ENCODE data around the gene LRFN2. TPM values are rescaled to one million over a fixed set of nuclear protein-coding genes. Genes with fewer than 3 reads are reported as not detected.

Gene LRFN2
- polyA plus RNA-seq, 1 of the 3 experiments (the other 2 are of a cell fraction), result 0.02 TPM

GRCh38 chr6:40563111-40563510 is 24.1 kb downstream of the LRFN2 start:
- Histone ChIP-seq H3K4me2 (no peak overlapping the region), H3K4me1 (ENCODE audit: control insufficient read depth in 1 of 2, insufficient read depth in 2 of 2, low read depth in 1 of 2, low read length in 1 of 2) (peaks cover 0 to 14% of the 10 kb centered on the region in 2 experiments; a peak in 2 of 4 replicates), H3K36me3 (replicated peaks in 1 of 2; ENCODE audit: control insufficient read depth in 1 of 2, insufficient read depth in 2 of 2, low read length in 1 of 2) (no peaks in the 10 kb centered on the region), H3K27me3 (ENCODE audit: insufficient read depth) (no peaks in the 10 kb centered on the region), H3K9ac (no peak overlapping the region), H3K27ac (ENCODE audit: low read depth in 2 of 2, low read length in 1 of 2) (no peak overlapping the region), H3K9me3 (no peaks in the 10 kb centered on the region), H3F3A (replicated peaks; ENCODE audit: insufficient read depth) (no peaks in the 10 kb centered on the region), H2AFZ (ENCODE audit: low read depth) (no peak overlapping the region), H3K9me2 (no peaks in the 10 kb centered on the region), H4K20me1 (ENCODE audit: insufficient read depth) (no peaks in the 10 kb centered on the region), H3K79me2 (ENCODE audit: insufficient read depth) (no peaks in the 10 kb centered on the region), H3K4me3 (ENCODE audit: low read depth in 2 of 2, low read length in 1 of 2) (no peak overlapping the region)
- TF ChIP-seq EP300 (IDR thresholded peaks at IDR 0.05; ENCODE audit: borderline replicate concordance in 1 of 2, low read depth in 1 of 2, low read length in 1 of 2), result no peak
- no peak for TF ChIP-seq FOXM1 (IDR thresholded peaks at IDR 0.05; ENCODE audit: low read depth)
- no peak for TF ChIP-seq MXI1 (IDR thresholded peaks at IDR 0.05; ENCODE audit: low read depth, low read length)
- no peak for TF ChIP-seq EZH2phosphoT487 (IDR thresholded peaks at IDR 0.05; ENCODE audit: borderline replicate concordance, low read depth)
- TF ChIP-seq NRF1 (IDR thresholded peaks at IDR 0.05; ENCODE audit: low read depth, low read length), result no peak
- no peak for TF ChIP-seq PBX3 (IDR thresholded peaks at IDR 0.05)
- no peak for TF ChIP-seq FOSL2 (IDR thresholded peaks at IDR 0.05; ENCODE audit: borderline replicate concordance, low read depth)
- TF ChIP-seq ELF1 (IDR thresholded peaks at IDR 0.05), result no peak
- TF ChIP-seq USF2 (IDR thresholded peaks at IDR 0.05; ENCODE audit: borderline replicate concordance, low read depth, low read length), result no peak
- no peak for TF ChIP-seq MAX (IDR thresholded peaks at IDR 0.05; ENCODE audit: low read depth)
- POLR2A ChIA-PET, result no interaction called here
- DNase-seq, result no peak
- CTCF ChIA-PET, result interaction anchor here (1.0 to 1.4 kb wide), 4 partner anchors 8 to 254 kb away, joined by 3 to 6 read pairs (median 4); no protein-coding TSS in a partner anchor
- WGBS (ENCODE audit: low lambda C conversion rate), result 59% methylated on average over 4 of the region's 5 CpGs

GRCh38 chr6:40559056-40559455 is 28.1 kb downstream of the LRFN2 start:
- H3K4me3 ChIP-seq (ENCODE audit: low read depth in 2 of 2, low read length in 1 of 2), result no peak overlapping the region
- H3K27ac ChIP-seq (ENCODE audit: low read depth in 2 of 2, low read length in 1 of 2), result no peak overlapping the region
- H3K9me2 ChIP-seq, result no peaks in the 10 kb centered on the region
- no peaks in the 10 kb centered on the region for H3K36me3 ChIP-seq (replicated peaks in 1 of 2; ENCODE audit: control insufficient read depth in 1 of 2, insufficient read depth in 2 of 2, low read length in 1 of 2)
- H3K4me2 ChIP-seq, result no peak overlapping the region
- H2AFZ ChIP-seq (ENCODE audit: low read depth), result no peak overlapping the region
- H3K9ac ChIP-seq, result no peak overlapping the region
- H3K4me1 ChIP-seq (ENCODE audit: control insufficient read depth in 1 of 2, insufficient read depth in 2 of 2, low read depth in 1 of 2, low read length in 1 of 2), result peaks cover 0 to 14% of the 10 kb centered on the region in 2 experiments; a peak in 2 of 4 replicates
- no peaks in the 10 kb centered on the region for H3F3A ChIP-seq (replicated peaks; ENCODE audit: insufficient read depth)
- CTCF ChIA-PET, result interaction anchor here (1.5 kb wide), 1 partner anchor 9 kb away, joined by 5 read pairs; no protein-coding TSS in a partner anchor
- no peaks in the 10 kb centered on the region for H3K27me3 ChIP-seq (ENCODE audit: insufficient read depth)
- no peaks in the 10 kb centered on the region for H3K79me2 ChIP-seq (ENCODE audit: insufficient read depth)
- POLR2A ChIA-PET, result no interaction called here
- no peaks in the 10 kb centered on the region for H4K20me1 ChIP-seq (ENCODE audit: insufficient read depth)
- DNase-seq, result no peak
- 60% methylated on average over 3 of the region's 4 CpGs for WGBS (ENCODE audit: low lambda C conversion rate)
- H3K9me3 ChIP-seq, result no peaks in the 10 kb centered on the region
- TF ChIP-seq GATA2 (CRISPR knock-in tag; IDR thresholded peaks at IDR 0.05), result no peak
- no peak for TF ChIP-seq YY1 (IDR thresholded peaks at IDR 0.05; ENCODE audit: low read depth)
- TF ChIP-seq EP300 (IDR thresholded peaks at IDR 0.05; ENCODE audit: borderline replicate concordance in 1 of 2, low read depth in 1 of 2, low read length in 1 of 2), result no peak
- TF ChIP-seq TEAD4 (IDR thresholded peaks at IDR 0.05; ENCODE audit: borderline replicate concordance, insufficient read depth), result no peak
- TF ChIP-seq ZBTB33 (IDR thresholded peaks at IDR 0.05; ENCODE audit: borderline replicate concordance, low read depth), result no peak
- TF ChIP-seq FOXJ3 (CRISPR knock-in tag; IDR thresholded peaks at IDR 0.05), result no peak
- no peak for TF ChIP-seq SMC3 (IDR thresholded peaks at IDR 0.05; ENCODE audit: low read depth, low read length)
- no peak for TF ChIP-seq EZH2phosphoT487 (IDR thresholded peaks at IDR 0.05; ENCODE audit: borderline replicate concordance, low read depth)
- TF ChIP-seq MEF2A (IDR thresholded peaks at IDR 0.05; ENCODE audit: borderline replicate concordance, low read depth), result no peak
- TF ChIP-seq NRF1 (IDR thresholded peaks at IDR 0.05; ENCODE audit: low read depth, low read length), result no peak
- no peak for TF ChIP-seq RXRA (IDR thresholded peaks at IDR 0.05; ENCODE audit: borderline replicate concordance, low read depth)
- no peak for TF ChIP-seq RFX5 (IDR thresholded peaks at IDR 0.05; ENCODE audit: low read length)
- no peak for TF ChIP-seq MAX (IDR thresholded peaks at IDR 0.05; ENCODE audit: low read depth)
